SK-N-DZ (cell line): ENCODE data around the gene TRMT2B.
"Not testable (repeated sequence)": the region's sequence is repeated elsewhere in the genome, so short reads cannot be mapped to it uniquely, and the experiment has no call there.

ENCODE experiments used
- DNase-seq: peaks from one replicate; pipeline ENCODE4 v3.0.0-alpha.2; 2015; ENCODE audit warnings: low spot score

The TRMT2B gene

GRCh38 chrX:101009090-101009489, 42.8 kb downstream of the TRMT2B start:
- DNase-seq: no peak

GRCh38 chrX:100999451-100999850, 52.5 kb downstream of the TRMT2B start:
- DNase-seq: no peak

DNA sequence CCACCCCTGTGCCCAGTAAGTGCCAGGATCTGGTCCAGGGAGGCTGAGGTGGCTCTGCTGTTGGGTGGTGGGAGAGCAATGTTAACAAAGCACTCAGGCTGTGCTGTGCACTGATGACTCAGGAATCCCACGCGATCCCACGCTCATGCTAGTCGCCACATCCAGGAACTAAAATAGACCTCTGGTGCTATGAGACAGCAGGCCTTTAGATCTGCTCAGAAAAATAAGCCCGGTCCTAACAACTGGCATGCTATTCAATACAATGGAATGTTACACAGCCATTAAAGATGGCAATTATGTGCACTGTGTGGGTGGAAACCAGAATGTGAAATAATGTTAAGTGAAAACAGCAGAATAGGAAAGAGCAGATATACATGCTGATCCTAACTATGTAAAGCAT, 56.4 kb downstream of the TRMT2B start:
- DNase-seq: no peak

GRCh38 chrX:100994352-100995281, 57.3 kb downstream of the TRMT2B start:
- no peak for DNase-seq

- DNase-seq: no peak
These were observed 61.8 kb downstream of the TRMT2B start for GRCh38 chrX:100990139-100990538.

GRCh38 chrX:100984818-100985217, 67.1 kb downstream of the TRMT2B start:
- DNase-seq: no peak

- not testable (repeated sequence) for DNase-seq
These were observed 70.4 kb downstream of the TRMT2B start for GRCh38 chrX:100981498-100981845.

DNA sequence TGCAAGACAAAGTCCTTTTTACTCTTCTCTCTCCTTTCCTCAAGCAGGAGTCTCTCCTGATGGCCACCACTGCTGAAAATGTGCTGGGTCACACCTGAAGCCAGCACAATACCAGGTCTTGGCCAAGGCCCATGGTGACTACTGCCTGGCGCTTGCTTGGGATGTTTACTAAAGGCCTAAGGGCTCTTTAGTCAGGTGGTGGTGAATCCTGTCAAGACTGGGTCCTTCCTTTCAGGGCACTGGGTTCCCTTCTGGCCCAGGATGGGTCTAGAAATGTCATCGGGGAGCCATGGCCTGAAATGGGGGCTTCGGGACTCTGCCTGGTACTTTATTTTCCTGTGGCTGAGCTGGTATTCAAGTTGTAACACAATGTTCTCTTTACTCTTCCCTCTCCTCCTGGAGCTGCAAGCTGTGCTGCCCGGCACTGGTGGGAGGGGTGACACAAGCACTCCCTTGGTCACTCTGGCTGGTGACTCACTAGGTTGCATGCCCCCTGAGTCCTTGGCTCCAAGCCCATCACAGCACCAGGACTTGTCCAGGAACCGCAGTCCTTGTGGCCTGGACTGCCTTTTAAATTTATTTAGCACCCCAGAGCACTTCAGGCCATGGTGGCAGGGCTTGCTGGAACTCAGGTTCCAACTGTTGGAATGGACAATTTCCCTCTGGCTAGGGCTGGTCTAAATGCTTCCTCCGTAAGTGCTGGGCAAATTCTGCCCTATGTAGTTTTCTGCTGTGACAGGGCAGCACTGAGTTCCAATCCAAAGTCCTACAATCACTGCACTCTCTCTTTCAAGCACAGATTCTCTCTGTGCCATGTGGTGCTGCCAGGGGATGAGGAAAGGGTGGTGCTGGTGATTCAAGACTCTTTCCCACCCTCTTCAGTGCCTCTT, 71.1 kb downstream of the TRMT2B start:
- DNase-seq: no peak

DNA sequence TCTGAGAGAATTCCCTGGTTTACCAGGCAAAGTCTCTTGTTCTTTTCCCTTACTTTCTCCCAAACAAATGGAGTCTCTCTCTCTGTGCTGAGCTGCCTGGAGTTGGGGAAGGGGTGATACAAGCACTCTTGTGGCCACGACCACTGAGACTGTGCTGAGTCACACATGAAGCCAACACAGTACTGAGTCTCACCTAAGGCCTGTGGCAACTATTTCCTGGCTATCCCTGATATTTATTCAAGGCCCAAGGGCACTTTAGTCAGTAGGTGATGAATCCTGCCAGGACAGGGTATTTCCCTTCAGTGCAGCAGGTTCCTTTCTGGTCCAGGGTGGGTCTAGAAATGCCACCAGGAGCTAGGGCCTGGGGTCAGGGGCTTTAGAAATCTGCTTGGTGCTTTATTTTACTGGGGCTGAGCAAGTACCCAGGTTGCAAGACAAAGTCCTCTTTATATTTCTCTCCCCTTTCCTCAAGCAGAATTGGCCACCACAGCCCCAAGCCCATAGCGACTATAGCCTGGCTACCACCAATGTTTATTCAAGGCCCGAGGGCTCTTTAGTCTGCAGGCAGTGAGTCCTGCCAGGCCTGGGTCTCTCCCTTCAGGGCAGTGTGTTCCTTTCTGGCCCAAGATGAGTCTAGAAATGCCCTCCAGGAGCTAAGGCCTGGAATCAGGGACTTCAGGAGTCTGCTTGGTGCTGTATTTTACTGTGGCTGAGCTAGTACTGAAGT, 71.9 kb downstream of the TRMT2B start:
- no peak for DNase-seq

DNA sequence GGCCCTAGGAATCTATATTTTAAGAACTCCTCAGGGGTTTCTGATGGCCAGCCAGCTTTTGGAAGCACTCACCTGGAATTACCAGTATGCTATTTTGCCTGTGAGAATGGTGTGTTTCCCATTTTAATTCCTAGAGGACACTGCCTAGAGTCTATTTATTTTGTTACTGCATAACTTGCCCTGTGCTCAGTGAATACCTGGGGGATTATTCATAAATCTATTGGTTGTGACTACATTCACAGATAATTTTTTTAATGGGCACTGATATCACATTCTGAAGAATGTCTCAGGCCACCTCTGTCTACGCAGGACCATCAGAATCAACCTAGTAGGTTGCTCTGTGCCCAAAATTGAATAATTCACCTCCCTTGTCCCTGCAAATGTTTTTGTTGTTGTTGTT, 75.7 kb downstream of the TRMT2B start:
- no peak for DNase-seq

GRCh38 chrX:100975212-100975611, 76.7 kb downstream of the TRMT2B start:
- no peak for DNase-seq

DNA sequence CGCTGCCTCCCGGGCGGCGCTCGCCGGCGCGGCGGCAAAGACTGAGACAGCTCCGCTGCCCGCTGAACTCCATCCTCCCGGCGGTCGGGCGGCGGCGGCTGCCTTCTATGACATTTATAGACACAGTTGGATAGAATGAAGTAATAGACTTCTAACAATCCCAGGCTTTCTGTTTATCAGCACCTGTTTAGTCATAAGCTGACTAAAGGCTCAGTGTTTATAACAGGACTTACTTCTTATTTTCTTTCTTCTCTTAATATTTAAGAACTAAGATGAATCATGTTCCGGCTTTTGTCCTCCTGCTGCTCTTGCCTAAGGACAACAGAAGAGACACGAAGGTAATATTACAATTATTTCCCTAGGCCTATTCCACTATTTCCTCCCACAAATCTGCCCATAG, 78.5 kb downstream of the TRMT2B start:
- DNase-seq: no peak

DNA sequence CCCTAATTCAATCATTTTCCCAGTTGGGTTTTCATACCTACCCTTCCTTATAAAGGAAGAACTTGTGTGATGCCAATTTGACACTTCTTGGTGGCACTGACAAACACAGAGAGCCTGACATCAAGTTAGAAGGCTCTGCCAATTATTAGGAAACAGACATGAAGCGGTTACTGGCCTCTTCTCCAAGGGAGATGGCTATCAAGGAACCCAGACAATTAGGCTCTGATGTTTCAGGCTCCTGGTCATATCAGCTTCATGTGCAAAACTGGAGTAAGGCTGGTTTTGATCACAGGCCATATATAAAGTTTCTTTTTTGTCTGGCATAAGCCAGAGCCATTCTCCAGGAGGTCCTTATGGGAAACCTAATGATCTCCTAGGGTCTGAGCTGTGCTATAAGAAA, 82.0 kb downstream of the TRMT2B start:
- peak; percentile 44 for DNase-seq

GRCh38 chrX:100969408-100969807, 82.5 kb downstream of the TRMT2B start, which contains the start of gene ARL13A:
ARL13A (plus strand) TSS chrX:100969708; CDS start chrX:100973690, 3,982 bp downstream.
- no peak for DNase-seq

- no peak for DNase-seq
These were observed 87.5 kb downstream of the TRMT2B start for GRCh38 chrX:100964362-100964761.

DNA sequence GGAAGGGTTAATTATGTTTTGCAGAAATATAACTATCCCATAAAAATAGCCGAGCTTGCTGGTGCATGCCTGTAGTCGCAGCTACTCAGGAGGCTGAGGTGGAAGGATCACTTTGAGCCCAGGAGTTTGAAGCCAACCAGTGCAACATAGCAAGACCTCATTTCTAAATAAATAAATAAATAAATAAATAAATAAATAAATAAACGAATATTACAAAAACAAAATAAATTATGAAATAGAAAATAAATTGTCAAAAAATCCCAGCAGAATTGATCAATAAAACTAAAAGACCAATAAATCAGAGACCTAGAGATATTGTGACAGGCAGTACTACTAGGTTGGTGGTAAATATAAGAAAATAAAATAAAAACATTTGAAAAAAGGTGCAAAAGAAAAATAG, 89.1 kb downstream of the TRMT2B start:
- DNase-seq: no peak
